Type B pancreatic cell (in vitro differentiated cells): Measurements from ENCODE around the gene SBDS. TPM values are rescaled to one million over a fixed set of nuclear protein-coding genes. Genes with fewer than 3 reads are reported as not detected.

Experiments used
- DNase-seq: peaks from one replicate; pipeline ENCODE4 v3.0.0; 2021; ENCODE audit warnings: mixed read lengths; ENCODE audit not compliant: unreplicated experiment; ENCODE audit errors: extremely low spot score
- H3K27ac Mint-ChIP-seq: 2 replicates; pipeline ENCODE4 v1.8.0; 2021; ENCODE audit warnings: mild to moderate bottlenecking, mixed read lengths
- H3K27me3 Mint-ChIP-seq: 2 replicates; pipeline ENCODE4 v1.8.0; 2021; ENCODE audit warnings: mixed read lengths
- H3K36me3 Mint-ChIP-seq: 2 replicates; pipeline ENCODE4 v1.8.0; 2021; ENCODE audit warnings: mixed read lengths
- H3K4me1 Mint-ChIP-seq: one replicate; pipeline ENCODE4 v1.8.0; 2021; ENCODE audit warnings: mixed read lengths; ENCODE audit not compliant: unreplicated experiment
- H3K4me3 Mint-ChIP-seq: 2 replicates; pipeline ENCODE4 v1.8.0; 2021; ENCODE audit warnings: mild to moderate bottlenecking, mixed read lengths
- H3K9me3 Mint-ChIP-seq: 2 replicates; pipeline ENCODE4 v1.8.0; 2021; ENCODE audit warnings: mixed read lengths
- total RNA-seq: library from RNA; stranded (reverse); gene quantifications from 2 replicates; pipeline ENCODE4 v1.2.1, GENCODE V29; 2021; ENCODE audit warnings: low replicate concordance
- TF ChIP-seq, protein P1 (sequence below): fragments of 200-600 bp; sonication (generic); conservative IDR thresholded peaks from 2 replicates; pipeline ENCODE4 v1.5.0; 2021; ENCODE audit warnings: antibody characterized with exemption, mild to moderate bottlenecking

SBDS gene
- total RNA-seq, 1 donor from 2014 or later, result 50.1 TPM

DNA sequence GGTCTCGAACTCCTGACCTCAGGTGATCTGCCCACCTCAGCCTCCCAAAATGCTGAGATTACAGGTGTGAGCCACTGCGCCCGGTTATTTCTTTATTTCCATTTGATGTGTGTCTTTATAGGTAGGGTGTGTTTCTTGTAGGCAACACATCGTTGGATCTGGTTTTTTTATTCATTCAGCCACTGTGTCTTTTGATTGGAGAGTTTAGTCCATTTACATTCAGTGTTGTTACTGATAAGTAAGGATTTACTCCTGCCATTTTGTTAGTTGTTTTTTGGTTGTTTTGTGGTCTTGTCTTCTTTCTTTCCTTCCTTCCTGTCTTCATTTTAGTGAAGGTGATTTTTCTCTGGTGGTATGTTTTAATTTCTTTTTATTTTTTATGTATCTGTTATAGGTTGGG, 57.4 kb downstream of the SBDS start:
- Mint-ChIP-seq H3K36me3 (peaks cover 26% of the 10 kb centered on the region), H3K4me3 (no peak overlapping the region), H3K4me1 (peaks cover 3% of the 10 kb centered on the region), H3K27me3 (no peaks in the 10 kb centered on the region), H3K9me3 (peaks cover 9% of the 10 kb centered on the region), H3K27ac (no peak overlapping the region)
- TF ChIP-seq, protein P1, sequence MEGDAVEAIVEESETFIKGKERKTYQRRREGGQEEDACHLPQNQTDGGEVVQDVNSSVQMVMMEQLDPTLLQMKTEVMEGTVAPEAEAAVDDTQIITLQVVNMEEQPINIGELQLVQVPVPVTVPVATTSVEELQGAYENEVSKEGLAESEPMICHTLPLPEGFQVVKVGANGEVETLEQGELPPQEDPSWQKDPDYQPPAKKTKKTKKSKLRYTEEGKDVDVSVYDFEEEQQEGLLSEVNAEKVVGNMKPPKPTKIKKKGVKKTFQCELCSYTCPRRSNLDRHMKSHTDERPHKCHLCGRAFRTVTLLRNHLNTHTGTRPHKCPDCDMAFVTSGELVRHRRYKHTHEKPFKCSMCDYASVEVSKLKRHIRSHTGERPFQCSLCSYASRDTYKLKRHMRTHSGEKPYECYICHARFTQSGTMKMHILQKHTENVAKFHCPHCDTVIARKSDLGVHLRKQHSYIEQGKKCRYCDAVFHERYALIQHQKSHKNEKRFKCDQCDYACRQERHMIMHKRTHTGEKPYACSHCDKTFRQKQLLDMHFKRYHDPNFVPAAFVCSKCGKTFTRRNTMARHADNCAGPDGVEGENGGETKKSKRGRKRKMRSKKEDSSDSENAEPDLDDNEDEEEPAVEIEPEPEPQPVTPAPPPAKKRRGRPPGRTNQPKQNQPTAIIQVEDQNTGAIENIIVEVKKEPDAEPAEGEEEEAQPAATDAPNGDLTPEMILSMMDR, result no peak
- DNase-seq, result no peak

Other genes starting within 250 kb of the SBDS start
- gene TMEM248, start 74.4 kb downstream of the SBDS start, total RNA-seq, result 71.6 and 84.5 TPM in 2 replicates
- 14.3 and 17.7 TPM in 2 replicates for gene TYW1, start 1.2 kb upstream of the SBDS start, total RNA-seq